Gastroesophageal sphincter (tissue), 4 donors: ENCODE data around the gene BIK. TPM values are rescaled to one million over a fixed set of nuclear protein-coding genes. Genes with fewer than 3 reads are reported as not detected.

Experiments used
- ATAC-seq: fragments of 150-250 bp; one replicate; pipeline ENCODE4 v1.9.1; 2016; ENCODE audit warnings: mild to moderate bottlenecking, moderate library complexity
- H3K27ac ChIP-seq, 4 donors: fragments of 200-600 bp; sonication (generic) in 3 of 4; 1 replicate in 3 of 4; 2 replicates in 1 of 4; pipeline ENCODE4 v1.5.1; 2016 to 2019
- H3K27me3 ChIP-seq: fragments of 200-600 bp; sonication (generic); one replicate; pipeline ENCODE4 v1.5.1; 2019
- H3K36me3 ChIP-seq, 2 donors: fragments of 200-600 bp; sonication (generic); one replicate each; pipeline ENCODE4 v1.5.1; 2019; ENCODE audit warnings: control low read depth in 1 of 2
- H3K4me1 ChIP-seq, 3 donors: fragments of 200-600 bp; sonication (generic); 1 replicate in 2 of 3; 2 replicates in 1 of 3; pipeline ENCODE4 v1.5.1; 2016 to 2019; ENCODE audit warnings: control low read depth in 2 of 3
- H3K4me3 ChIP-seq, 2 donors: fragments of 200-600 bp; sonication (generic); one replicate each; pipeline ENCODE4 v1.5.1; 2019; ENCODE audit warnings: mild to moderate bottlenecking in 1 of 2, moderate library complexity in 1 of 2
- H3K9me3 ChIP-seq, 3 donors: fragments of 200-600 bp; sonication (generic); one replicate each; pipeline ENCODE4 v1.5.1; 2017 to 2019; ENCODE audit warnings: control low read depth in 2 of 3
- CTCF ChIP-seq, 4 experiments: fragments of 200-600 bp in 2 of 4; fragments of 450-650 bp in 2 of 4; sonication (generic) in 1 of 4; IDR thresholded peaks; one replicate each; pipeline ENCODE4 v1.5.1; 2017 to 2019; ENCODE audit warnings: antibody characterized with exemption in 4 of 4, mild to moderate bottlenecking in 2 of 4, moderate library complexity in 2 of 4
- EP300 ChIP-seq: sonication (generic); formaldehyde crosslinking; IDR thresholded peaks from one replicate; pipeline ENCODE4 v1.6.1; 2017; ENCODE audit warnings: antibody characterized with exemption, mild to moderate bottlenecking
- POLR2A ChIP-seq, 2 donors: fragments of 450-650 bp; IDR thresholded peaks; one replicate each; pipeline ENCODE4 v1.6.1; 2017; ENCODE audit warnings: antibody characterized with exemption in 2 of 2, mild to moderate bottlenecking in 2 of 2, moderate library complexity in 1 of 2
- POLR2AphosphoS5 ChIP-seq: sonication (generic); formaldehyde crosslinking; IDR thresholded peaks from one replicate; pipeline ENCODE4 v1.6.1; 2017; ENCODE audit warnings: antibody characterized with exemption
- WGBS, 2 donors: methylation state at CpG; one replicate each; pipeline ENCODE4 v1.1.5; 2018; ENCODE audit warnings: low coverage in 1 of 2; 5-methylcytosine and 5-hydroxymethylcytosine counted together
- total RNA-seq, 4 donors: library from RNA; depleted of rRNA; stranded (reverse); fragments of >200 nt; gene quantifications; one replicate each; pipeline ENCODE4 v1.1.0, GENCODE V29; 2016

The BIK gene
- total RNA-seq, 4 donors from 2014 or later, result 1.7 TPM; not detected in 3

GRCh38 chr22:43085658-43086606, 24.6 kb upstream of the BIK start:
- Histone ChIP-seq H3K9me3 (no peaks in the 10 kb centered on the region), H3K27ac (no peak overlapping the region), H3K4me1 (peaks cover 0 to 17% (median 3%) of the 10 kb centered on the region in 3 donors), H3K4me3 (no peak overlapping the region), H3K36me3 (no peaks in the 10 kb centered on the region), H3K27me3 (no peaks in the 10 kb centered on the region)
- whole genome bisulfite sequencing, 2 donors, result 71 to 76% methylated on average over 11 to 15 of the region's 19 CpGs
- no peak for ATAC-seq
- TF ChIP-seq EP300 (no peak), CTCF (IDR thresholded peaks at IDR 0.05) (no peak), POLR2AphosphoS5 (no peak), POLR2A (IDR thresholded peaks at IDR 0.05) (no peak)

GRCh38 chr22:43088627-43088983, 21.9 kb upstream of the BIK start:
- no peak for TF ChIP-seq CTCF (IDR thresholded peaks at IDR 0.05)
- no peak for TF ChIP-seq POLR2A (IDR thresholded peaks at IDR 0.05)
- no peak for TF ChIP-seq POLR2AphosphoS5
- TF ChIP-seq EP300, result no peak
- Histone ChIP-seq H3K4me1 (peaks cover 0 to 17% (median 3%) of the 10 kb centered on the region in 3 donors), H3K27me3 (no peaks in the 10 kb centered on the region), H3K4me3 (peak overlapping the region; percentile 75 to 80), H3K27ac (peak overlapping the region in 3 of 4 donors; percentile 68 to 72 (median 70)), H3K9me3 (no peaks in the 10 kb centered on the region), H3K36me3 (no peaks in the 10 kb centered on the region)
- WGBS, 2 donors, result 10 to 76% methylated on average over 2 to 5 of the region's 9 CpGs
- no peak for ATAC-seq

- Histone ChIP-seq H3K27ac (peak within 1 kb of the TSS in 3 of 4 donors; percentile 68 to 72 (median 70)), H3K4me3 (peak within 1 kb of the TSS; percentile 75 to 80), H3K27me3 (no peaks in the 10 kb centered on the region), H3K9me3 (no peaks in the 10 kb centered on the region), H3K36me3 (no peaks in the 10 kb centered on the region), H3K4me1 (peaks cover 0 to 17% (median 3%) of the 10 kb centered on the region in 3 donors)
- WGBS, 2 donors, result 7 to 39% methylated on average over 7 to 9 of the region's 64 CpGs
- peak; percentile 96 for ATAC-seq
- peak; percentile 16 to 24 for TF ChIP-seq POLR2A (IDR thresholded peaks at IDR 0.05)
- TF ChIP-seq EP300, result no peak
- peak in 3 of 4 experiments; percentile 22 to 42 (median 40) for TF ChIP-seq CTCF (IDR thresholded peaks at IDR 0.05)
- TF ChIP-seq POLR2AphosphoS5, result peak; percentile 16
Measured at GRCh38 chr22:43088984-43089717, 21.4 kb upstream of the BIK start, which contains the start of gene TTLL1. TSS of gene TTLL1 (minus strand) at chr22:43089391. CDS start at chr22:43075586, 13,805 bp downstream.

- H3K9me3 ChIP-seq, result no peaks in the 10 kb centered on the region
- ATAC-seq, result peak; percentile 29
- peaks cover 0 to 17% (median 3%) of the 10 kb centered on the region in 3 donors for H3K4me1 ChIP-seq
- no peaks in the 10 kb centered on the region for H3K36me3 ChIP-seq
- TF ChIP-seq CTCF (IDR thresholded peaks at IDR 0.05) (peak in 2 of 4 experiments; percentile 32 to 44), EP300 (no peak)
- H3K27ac ChIP-seq, result peak overlapping the region in 1 of 4 donors; percentile 72
- no peaks in the 10 kb centered on the region for H3K27me3 ChIP-seq
- 53 to 67% methylated on average over 2 to 4 of the region's 6 CpGs for WGBS, 2 donors
- no peak overlapping the region for H3K4me3 ChIP-seq
Measured at GRCh38 chr22:43090130-43090789, 20.3 kb upstream of the BIK start.
